GM21717 (cell line): Measurements from ENCODE around the gene PTPRG.

Experiments
- ATAC-seq: cut with Tn5 transposase; IDR thresholded peaks from one replicate; pipeline ENCODE4 v1.9.1; 2021; ENCODE audit warnings: mild to moderate bottlenecking, moderate library complexity; ENCODE audit not compliant: unreplicated experiment

Gene PTPRG

GRCh38 chr3:62159709-62160092 is 598.3 kb downstream of the PTPRG start:
- no peak for ATAC-seq

- ATAC-seq: no peak
Observed at GRCh38 chr3:62161371-62161770, 600.0 kb downstream of the PTPRG start.

GRCh38 chr3:62164196-62164595 is 602.8 kb downstream of the PTPRG start:
- ATAC-seq: no peak

GRCh38 chr3:62164746-62165145 is 603.4 kb downstream of the PTPRG start:
- no peak for ATAC-seq

- ATAC-seq: no peak
Observed at GRCh38 chr3:62167566-62168262, 606.3 kb downstream of the PTPRG start.

DNA sequence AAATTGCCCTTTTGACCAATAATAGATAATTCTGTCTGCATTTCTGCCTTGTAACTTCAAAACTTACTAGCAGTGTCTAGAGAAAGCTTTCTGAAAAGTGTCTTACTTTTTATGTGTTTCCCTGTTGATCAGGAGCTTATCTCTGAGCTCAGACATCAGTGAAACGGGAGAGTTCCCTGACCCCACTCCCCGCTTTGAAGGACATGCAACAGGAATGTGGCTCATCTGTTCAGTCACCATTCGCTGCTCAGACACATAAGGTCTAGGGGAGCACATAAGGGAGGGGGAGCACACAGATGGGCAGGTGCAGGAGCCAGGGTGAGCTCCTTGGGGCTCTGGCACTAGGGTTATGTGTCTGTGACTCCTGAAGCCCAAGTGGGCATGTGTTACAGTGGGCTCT is 607.0 kb downstream of the PTPRG start:
- ATAC-seq: no peak

DNA sequence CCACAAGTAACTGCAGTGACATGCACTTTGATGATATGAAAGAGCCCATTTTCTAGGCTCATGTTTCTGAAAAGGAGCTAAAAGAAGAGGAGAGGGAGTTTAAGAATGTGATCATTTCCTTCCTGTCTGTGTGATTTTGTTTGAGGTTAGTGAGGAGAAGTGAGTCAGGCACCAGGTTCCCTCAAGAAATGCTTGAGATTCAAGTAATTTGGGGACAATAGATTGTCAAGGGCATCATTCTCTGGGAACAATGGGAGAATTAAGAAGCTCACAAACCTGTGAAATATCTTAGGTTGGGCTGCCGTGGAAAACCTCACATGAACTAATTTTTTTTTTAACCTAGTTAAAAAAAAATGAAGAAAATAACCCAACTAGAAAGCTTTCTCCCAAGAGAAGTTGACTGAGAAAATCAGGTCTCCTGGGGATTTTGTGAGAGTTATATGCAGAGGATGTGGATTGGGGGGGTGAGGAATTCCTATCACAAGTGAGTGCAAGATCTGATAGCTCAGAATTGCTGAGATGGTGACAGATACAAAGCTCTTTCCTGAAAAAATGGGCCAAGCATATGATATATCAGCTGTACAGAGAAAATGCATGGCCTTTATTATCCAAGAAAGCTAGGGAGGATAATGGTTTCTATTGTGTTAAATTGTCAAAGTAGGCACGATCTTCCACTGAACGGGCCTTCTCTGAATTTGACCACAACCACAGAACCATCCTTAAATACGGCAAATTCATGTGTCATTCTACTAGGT is 608.7 kb downstream of the PTPRG start:
- no peak for ATAC-seq

GRCh38 chr3:62171789-62172188 is 610.4 kb downstream of the PTPRG start:
- ATAC-seq: no peak

- no peak for ATAC-seq
Observed at GRCh38 chr3:62172199-62172598, 610.8 kb downstream of the PTPRG start.

- no peak for ATAC-seq
Observed at GRCh38 chr3:62173939-62174515, 612.7 kb downstream of the PTPRG start.

DNA sequence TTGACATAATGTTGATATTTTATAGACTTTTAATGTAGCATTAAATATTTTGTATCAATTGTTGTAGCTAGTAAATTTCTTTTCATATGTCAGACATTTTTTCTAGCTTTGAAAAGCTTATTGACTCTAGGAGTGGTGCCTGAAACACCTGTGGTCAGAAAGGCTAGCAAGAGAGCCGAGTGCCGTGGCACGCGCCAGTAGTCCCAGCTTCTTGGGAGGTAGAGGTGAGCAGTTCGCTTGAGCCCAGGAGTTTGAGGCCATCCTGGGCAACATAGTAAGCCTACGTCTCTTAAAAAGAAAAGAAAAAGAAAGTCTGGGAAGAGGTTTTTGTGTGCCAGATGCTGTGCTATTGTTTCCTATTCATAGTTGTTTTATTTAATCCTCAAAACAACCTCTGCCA is 613.8 kb downstream of the PTPRG start:
- no peak for ATAC-seq

DNA sequence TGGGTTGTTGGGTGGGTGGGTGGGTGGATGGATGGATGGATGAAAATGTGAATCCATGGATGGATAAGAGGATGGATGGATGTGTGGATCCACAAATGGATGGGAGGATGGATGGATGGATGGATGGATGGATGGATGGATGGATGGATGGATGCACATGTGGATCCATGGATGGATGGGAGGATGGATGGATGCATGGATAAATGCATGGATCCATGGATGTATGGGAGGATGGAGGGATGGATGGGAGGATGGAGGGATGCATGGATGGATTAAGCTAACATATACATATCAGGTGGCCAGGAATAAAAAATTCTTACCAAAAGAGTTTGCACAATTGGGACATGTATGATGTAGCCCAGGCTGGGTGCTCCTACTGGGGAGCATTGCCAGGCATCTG is 616.7 kb downstream of the PTPRG start:
- no peak for ATAC-seq

DNA sequence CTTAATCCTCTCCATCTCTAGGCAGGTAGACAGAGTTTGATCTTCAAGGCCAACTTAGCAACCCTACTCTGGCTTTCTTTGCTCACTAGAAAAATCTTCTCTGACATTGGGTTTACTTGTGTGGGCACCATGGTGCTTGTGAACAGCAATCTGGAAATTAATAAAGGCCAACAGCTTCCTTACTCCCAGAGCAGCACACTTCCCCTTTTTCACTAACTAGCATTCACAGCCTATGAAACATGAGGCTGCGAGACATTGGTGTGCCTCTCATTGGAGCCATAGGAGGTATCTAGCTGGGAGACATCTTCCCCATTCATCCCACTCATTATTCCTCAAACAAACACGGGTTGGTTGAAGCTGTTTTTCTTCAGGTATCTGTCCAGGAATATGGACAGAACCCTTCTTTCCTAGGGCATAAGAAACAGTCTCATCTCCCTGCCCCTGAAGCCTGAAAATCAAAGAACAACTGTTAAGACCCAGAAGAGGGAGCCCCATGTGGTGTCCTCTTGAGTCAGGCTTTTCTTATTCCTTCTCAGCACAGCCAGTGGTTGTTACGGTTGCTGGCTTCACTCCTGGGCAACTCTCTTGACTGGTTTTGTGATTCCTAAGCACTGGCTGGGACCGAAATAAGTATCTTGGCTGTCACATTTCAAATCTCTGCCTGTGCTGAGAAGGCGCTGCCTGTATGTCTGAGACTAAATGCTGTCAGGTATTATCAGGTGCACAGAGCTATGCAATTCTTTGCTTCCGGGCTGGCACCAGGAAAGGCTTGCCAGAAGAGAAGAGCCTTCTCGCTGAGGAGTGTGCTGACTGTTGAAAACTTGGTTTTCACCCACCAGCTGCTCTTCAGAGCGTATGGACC is 617.6 kb downstream of the PTPRG start:
- no peak for ATAC-seq

GRCh38 chr3:62180514-62180913 is 619.1 kb downstream of the PTPRG start:
- no peak for ATAC-seq

DNA sequence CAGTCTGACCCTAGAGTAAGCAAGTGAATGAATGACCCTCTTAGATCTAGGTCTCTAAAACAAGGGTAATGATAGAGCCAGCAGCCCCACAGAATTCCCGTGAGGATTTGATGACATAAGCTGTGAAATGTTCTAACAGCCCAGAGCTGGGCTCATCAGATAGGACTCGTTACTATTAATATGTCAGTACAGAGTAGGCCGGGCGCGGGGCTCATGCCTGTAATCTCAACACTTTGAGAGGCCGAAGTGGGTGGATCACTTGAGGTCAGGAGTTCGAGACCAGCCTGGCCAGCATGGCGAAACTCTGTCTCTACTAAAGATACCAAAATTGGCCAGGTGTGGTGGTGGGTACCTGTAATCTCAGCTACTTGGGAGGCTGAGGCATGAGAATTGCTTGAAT is 621.7 kb downstream of the PTPRG start:
- no peak for ATAC-seq

- ATAC-seq: no peak
Observed at GRCh38 chr3:62183969-62184368, 622.6 kb downstream of the PTPRG start.

DNA sequence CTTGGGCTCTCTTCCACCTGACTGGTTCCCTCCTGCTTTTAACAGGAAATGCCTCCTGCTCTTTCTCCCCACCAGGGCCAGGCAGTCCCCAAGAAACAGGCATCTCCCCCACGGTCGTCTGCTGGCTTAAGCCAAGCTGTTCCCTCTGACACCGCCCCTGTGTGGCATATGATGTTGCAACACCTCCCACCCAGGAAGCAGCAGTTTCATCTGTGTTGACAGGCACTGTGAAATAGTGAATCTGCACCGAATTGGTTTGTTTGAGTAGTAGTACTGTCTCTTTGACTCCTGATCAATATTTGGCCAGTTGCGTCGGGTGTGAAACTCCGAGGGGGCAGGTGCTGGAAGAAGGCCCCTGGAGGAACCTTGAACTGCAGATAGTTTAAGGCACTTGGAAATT is 623.2 kb downstream of the PTPRG start:
- ATAC-seq: no peak

GRCh38 chr3:62187022-62187431 is 625.7 kb downstream of the PTPRG start:
- ATAC-seq: no peak

DNA sequence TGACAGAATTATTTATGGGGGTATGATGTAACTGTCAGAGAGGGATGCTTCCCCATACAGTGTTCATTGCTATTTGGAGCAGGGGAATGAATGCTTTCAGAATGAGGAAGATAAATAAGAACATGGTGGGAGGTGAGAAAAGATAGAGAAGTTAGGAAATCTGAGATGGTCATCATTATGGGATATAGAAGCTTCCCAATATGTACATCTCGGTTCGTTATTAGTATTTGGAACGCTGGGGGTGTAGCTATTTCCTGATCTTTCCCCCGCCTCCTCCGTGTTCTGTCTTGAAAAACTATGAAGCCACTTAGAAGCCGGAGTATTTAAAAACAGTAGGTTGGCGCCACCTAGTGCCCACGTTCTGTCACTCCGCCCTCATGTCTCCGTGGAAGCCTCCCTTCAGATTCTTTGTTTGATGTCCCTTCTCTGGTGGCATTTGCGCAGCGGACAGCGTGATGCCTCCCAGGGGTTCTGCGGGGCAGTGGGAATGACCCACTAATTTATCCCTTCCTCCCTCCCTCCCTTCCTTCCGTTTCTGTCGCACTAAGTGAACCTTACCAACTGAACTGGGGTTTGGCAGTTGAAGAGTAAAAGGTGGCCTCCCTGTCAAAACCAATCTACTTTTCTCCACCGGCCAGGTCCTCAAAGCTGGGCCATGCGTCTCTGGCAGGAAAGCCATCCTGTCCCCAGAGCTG is 627.5 kb downstream of the PTPRG start:
- peak; percentile 79 for ATAC-seq

DNA sequence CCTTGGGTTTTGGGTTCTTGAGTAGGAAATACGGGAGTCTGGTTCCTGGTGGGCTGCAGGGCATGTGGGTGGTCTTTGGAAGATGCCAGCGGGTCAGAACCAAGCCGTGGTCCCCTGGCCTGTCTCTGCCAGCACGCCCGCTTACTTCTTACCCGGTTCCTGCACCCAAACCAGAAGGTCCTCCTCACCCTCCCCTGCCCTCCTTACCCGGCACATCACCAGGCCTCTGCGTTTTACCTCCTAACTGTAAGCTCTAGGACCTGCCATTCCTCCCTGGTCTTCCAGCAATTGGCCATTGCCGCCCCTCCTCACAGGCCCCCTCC is 628.0 kb downstream of the PTPRG start:
- no peak for ATAC-seq

DNA sequence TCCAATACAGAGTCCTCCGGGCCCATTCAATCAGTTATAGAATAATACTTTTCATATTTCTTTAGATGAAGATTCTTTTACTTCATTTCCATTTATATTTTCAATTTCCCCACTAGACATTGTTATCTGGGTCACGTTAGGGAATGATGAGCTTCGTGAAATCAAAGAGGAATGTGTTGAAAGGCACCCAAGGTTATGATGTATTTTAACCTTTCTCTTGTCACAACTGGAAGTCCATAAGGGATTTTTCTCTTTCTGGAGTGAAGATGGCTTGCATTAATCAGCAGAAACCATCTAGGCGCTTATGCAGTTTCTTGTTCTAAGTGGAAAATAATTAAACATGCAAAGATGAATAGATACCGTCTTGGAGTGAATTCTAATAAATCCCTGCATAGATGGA is 631.5 kb downstream of the PTPRG start:
- ATAC-seq: no peak
